Calu3 (cell line): ENCODE results near the gene MIEF1. TPM values are rescaled to one million over a fixed set of nuclear protein-coding genes. Genes with fewer than 3 reads are reported as not detected.

Source experiments
- BruUV-seq: library from RNA; stranded (reverse); fragments of 400-500 nt; replicated peaks from 2 replicates; lab custom pipeline; 2021; lab: Mats Ljungman, UMichigan
- CTCF ChIA-PET: fragments of 300-600 bp; sonication (Branson Sonifier 250); formaldehyde crosslinking; loops from one replicate; lab custom pipeline; 2022; ENCODE audit warnings: antibody characterized with exemption; lab: Charles Lee
- DNase-seq: peaks from one replicate; pipeline ENCODE4 v3.0.0; 2022
- H3K27ac Mint-ChIP-seq: one replicate; pipeline ENCODE4 v1.8.0; 2022; ENCODE audit warnings: mixed read lengths; ENCODE audit not compliant: unreplicated experiment
- H3K27me3 Mint-ChIP-seq: one replicate; pipeline ENCODE4 v1.8.0; 2022; ENCODE audit warnings: mixed read lengths; ENCODE audit not compliant: unreplicated experiment
- H3K36me3 Mint-ChIP-seq: one replicate; pipeline ENCODE4 v1.8.0; 2022; ENCODE audit warnings: mild to moderate bottlenecking, moderate library complexity, mixed read lengths; ENCODE audit not compliant: insufficient read depth, unreplicated experiment
- H3K4me1 Mint-ChIP-seq: one replicate; pipeline ENCODE4 v1.8.0; 2022; ENCODE audit warnings: mild to moderate bottlenecking, low read depth, mixed read lengths; ENCODE audit not compliant: unreplicated experiment
- H3K4me3 Mint-ChIP-seq: one replicate; pipeline ENCODE4 v1.8.0; 2022; ENCODE audit warnings: mild to moderate bottlenecking, low read depth, moderate library complexity, mixed read lengths; ENCODE audit not compliant: unreplicated experiment
- H3K9me3 Mint-ChIP-seq: one replicate; pipeline ENCODE4 v1.8.0; 2022; ENCODE audit warnings: low read depth, mixed read lengths; ENCODE audit not compliant: unreplicated experiment
- CTCF ChIP-seq: fragments of 200-600 bp; IDR thresholded peaks from one replicate; pipeline ENCODE4 v1.8.0; 2022; ENCODE audit warnings: antibody characterized with exemption; ENCODE audit not compliant: unreplicated experiment
- intact Hi-C: fragments of 100-400 bp; cut with micrococcal nuclease; formaldehyde crosslinking; loops from one replicate; pipeline ENCODE4 v1.10.0; 2022; ENCODE audit not compliant: unreplicated experiment
- total RNA-seq: library from RNA; stranded (reverse); gene quantifications from 2 replicates; pipeline ENCODE4 v1.2.3, GENCODE V29; 2022

The MIEF1 gene
- total RNA-seq, 1 experiment from 2014 or later = 39.2 TPM

- no peak overlapping the region for H3K27ac Mint-ChIP-seq
- CTCF ChIA-PET = interaction anchor here (0.6 to 2.1 kb wide), 6 partner anchors 97 to 502 kb away, joined by 3 to 8 read pairs (median 4); partner anchors contain the start of gene TAB1
Measured at GRCh38 chr22:39534591-39535356, 32.7 kb downstream of the MIEF1 start.

DNA sequence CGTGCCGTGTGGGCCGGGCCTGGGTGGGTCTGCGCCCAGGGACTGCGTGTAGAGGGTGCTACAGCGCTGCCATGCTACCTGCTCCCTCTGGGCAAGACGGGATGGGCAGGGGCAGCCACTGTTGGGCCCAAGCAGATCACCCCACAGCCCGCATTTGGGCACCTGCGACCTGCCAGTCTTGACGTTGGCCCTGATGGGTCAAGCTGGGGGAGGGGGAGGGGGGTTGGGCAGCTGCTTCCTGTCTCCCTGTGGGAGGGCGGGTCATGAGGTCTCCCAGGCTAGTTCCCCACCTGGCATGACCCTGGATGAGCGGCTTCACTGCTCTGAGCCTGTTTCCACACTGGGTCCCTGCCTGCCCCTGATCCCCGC is 33.3 kb downstream of the MIEF1 start:
- TF ChIP-seq CTCF = no peak
- CTCF ChIA-PET = interaction anchor here (1.1 to 2.1 kb wide), 5 partner anchors 136 to 501 kb away, joined by 3 to 8 read pairs (median 3); partner anchors contain the start of gene TAB1
- H3K4me1 Mint-ChIP-seq = peaks cover 20% of the 10 kb centered on the region
- H3K36me3 Mint-ChIP-seq = peaks cover 30% of the 10 kb centered on the region
- H3K9me3 Mint-ChIP-seq = no peaks in the 10 kb centered on the region
- intact Hi-C loops = loop anchor here (5.0 kb wide), 1 partner anchor 502 kb away; no protein-coding TSS in a partner anchor
- H3K27ac Mint-ChIP-seq = no peak overlapping the region
- no peak for DNase-seq
- no peak overlapping the region for H3K4me3 Mint-ChIP-seq
- no TSS peak for BruUV-seq
- peaks cover 10% of the 10 kb centered on the region for H3K27me3 Mint-ChIP-seq

More at GRCh38 chr22:39534591-39535356, 32.7 kb downstream of the MIEF1 start:
- no TSS peak for BruUV-seq
- Mint-ChIP-seq H3K9me3 (no peaks in the 10 kb centered on the region), H3K27me3 (peaks cover 4% of the 10 kb centered on the region), H3K36me3 (peaks cover 36% of the 10 kb centered on the region), H3K4me1 (peaks cover 25% of the 10 kb centered on the region), H3K4me3 (no peak overlapping the region)
- intact Hi-C loops = loop anchor here (5.0 kb wide), 1 partner anchor 503 kb away; no protein-coding TSS in a partner anchor
- peak; percentile 87 for DNase-seq
- TF ChIP-seq CTCF = peak; percentile 95

DNA sequence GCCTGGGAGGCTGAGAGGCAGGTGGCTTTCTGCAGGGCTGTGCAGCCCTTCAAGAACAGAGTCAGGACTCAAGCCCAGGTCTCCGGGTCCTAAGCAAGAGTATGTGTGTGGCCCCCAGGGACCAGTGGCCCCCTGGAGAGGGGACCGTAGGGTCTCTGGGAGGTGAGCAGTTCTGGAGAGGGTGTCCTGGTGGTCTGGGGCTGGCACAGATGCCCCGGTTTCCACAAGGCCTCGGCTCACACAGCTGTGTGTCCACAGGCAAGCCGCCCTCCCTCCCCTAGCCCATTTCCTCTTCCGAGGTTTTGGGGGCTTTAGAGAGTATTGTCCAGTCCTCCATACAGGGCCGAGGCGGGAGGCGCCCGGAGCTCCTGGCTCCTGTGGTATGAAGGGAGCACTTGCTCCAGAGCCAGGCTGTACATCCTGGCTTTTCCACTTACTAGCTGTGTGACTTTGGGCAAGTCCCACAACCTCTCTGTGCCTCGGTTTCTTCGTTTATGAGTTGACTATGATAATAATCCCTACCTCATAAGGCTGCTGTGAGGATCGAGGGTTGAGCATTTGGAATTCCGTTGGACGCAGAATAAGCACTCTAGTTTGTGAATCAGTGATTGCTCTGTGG is 33.9 kb downstream of the MIEF1 start:
- no peak for TF ChIP-seq CTCF
- H3K4me1 Mint-ChIP-seq = peaks cover 14% of the 10 kb centered on the region
- DNase-seq = no peak
- H3K27me3 Mint-ChIP-seq = peaks cover 16% of the 10 kb centered on the region
- no peak overlapping the region for H3K4me3 Mint-ChIP-seq
- no TSS peak for BruUV-seq
- no peak overlapping the region for H3K27ac Mint-ChIP-seq
- peaks cover 24% of the 10 kb centered on the region for H3K36me3 Mint-ChIP-seq
- CTCF ChIA-PET = interaction anchor here (1.2 to 2.1 kb wide), 3 partner anchors 136 to 489 kb away, joined by 3 to 8 read pairs (median 3); partner anchors contain the start of gene TAB1
- no peaks in the 10 kb centered on the region for H3K9me3 Mint-ChIP-seq
- intact Hi-C loops = loop anchor here (5.0 kb wide), 1 partner anchor 501 kb away; no protein-coding TSS in a partner anchor

DNA sequence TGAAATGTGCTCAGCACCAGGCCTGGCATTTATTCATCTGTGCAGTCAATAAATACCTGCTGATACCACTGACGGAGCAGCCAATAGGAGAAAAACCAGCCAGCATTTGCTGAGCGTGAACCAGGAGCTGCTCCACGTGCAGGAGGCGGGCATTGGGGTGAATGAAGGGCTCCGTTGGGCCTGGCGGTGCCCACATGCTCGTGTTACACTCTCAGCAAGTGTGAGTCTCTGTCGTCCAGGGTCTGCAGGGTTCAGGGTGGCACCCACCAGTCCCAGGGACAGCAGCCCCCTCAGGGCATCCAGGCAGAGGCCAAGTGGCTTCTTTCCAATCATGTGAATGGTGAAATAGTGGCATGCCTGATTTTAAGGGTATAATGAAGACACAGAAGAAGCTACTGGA is 34.6 kb downstream of the MIEF1 start:
- intact Hi-C loops = loop anchor here (5.0 kb wide), 1 partner anchor 501 kb away; no protein-coding TSS in a partner anchor
- peaks cover 6% of the 10 kb centered on the region for H3K4me1 Mint-ChIP-seq
- no TSS peak for BruUV-seq

More for the DNA sequence above, 34.6 kb downstream of the MIEF1 start:
- Mint-ChIP-seq H3K36me3 (peaks cover 17% of the 10 kb centered on the region), H3K27ac (no peak overlapping the region), H3K27me3 (peaks cover 18% of the 10 kb centered on the region), H3K4me3 (no peak overlapping the region), H3K9me3 (no peaks in the 10 kb centered on the region)
- no peak for DNase-seq
- CTCF ChIA-PET = interaction anchor here (0.6 kb wide), 1 partner anchor 622 kb away, joined by 3 read pairs; no protein-coding TSS in a partner anchor
- TF ChIP-seq CTCF = no peak
